Endometrial microvascular endothelial cells (primary cell): Measurements from ENCODE around the gene GNRH2. TPM values are rescaled to one million over a fixed set of nuclear protein-coding genes. Genes with fewer than 3 reads are reported as not detected.

Source experiments
- in situ Hi-C: cut with HindIII; loops from 2 replicates; pipeline ENCODE4 v1.10.0; 2017; ENCODE audit warnings: low sequenced_read_pairs, low pct_unique_long_range_greater_than_20kb; ENCODE audit errors: inconsistent ontology term
- total RNA-seq: library from RNA; depleted of rRNA; stranded (reverse); fragments of >200 nt; gene quantifications from one replicate; pipeline ENCODE4 v1.2.3, GENCODE V29; 2015; ENCODE audit errors: inconsistent ontology term

The GNRH2 gene
- total RNA-seq, 1 donor from 2014 or later: not detected

DNA sequence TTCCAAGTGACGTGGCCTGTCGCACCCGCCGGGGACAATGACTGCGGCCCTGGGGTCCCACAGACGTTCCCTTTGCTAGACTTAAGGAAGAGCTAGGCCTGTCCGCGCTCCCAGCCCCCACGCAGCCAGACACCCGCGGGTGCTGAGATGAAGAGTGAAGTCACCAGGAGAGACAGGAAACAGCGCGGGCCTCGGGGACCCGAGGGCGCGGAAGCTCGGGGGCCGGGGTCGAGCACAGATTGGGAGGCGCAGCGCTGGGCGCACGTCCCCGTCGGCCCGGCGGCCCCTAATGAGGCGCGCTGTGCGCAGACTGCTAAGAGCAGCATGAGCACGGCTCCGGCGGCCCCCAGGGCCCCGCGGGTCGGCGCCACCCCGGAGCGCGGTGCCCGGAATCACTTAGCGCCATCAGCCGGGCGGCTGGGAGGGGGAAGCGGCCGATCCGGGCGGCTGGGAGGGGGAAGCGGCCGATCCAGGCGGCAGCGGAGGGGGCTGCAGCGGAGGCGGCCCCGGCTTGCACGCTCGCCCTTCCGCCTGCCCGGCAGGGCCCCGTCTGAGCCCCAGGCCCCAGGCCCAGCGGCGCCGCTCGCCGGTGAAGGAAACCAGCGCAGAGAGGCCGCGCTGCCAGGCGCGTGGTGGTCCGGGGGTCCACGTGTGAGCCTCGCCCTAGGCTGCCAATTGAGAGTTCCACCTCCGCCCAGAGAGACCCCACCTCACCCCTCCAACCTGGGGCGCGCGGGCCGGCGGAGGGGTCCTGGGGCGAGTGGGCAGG is 49.4 kb downstream of the GNRH2 start:
- in situ Hi-C loops: no loop called here

DNA sequence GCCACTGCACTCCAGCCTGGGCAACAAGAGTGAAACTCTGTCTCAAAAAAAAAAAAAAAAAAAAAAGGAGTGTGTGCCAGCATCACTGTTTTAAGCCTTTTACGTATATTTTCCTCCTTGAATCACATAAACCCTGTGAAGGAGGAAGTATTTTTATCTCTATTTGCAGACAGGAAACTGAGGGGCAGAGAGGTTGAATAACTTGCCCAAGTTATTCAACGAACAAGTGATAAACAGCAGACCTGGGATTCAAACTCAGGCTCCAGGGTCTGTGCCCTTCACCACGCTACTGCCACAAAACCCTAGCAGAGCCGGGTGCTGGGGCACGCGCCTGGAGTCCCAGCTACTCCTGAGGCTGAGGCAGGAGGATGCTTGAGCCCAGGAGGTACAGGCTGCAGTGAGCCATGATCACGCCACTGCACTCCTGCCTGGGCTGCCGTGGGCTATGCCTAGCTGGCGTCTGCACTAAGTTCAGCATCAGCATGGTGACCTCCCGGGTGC is 50.5 kb downstream of the GNRH2 start:
- in situ Hi-C loops: no loop called here

DNA sequence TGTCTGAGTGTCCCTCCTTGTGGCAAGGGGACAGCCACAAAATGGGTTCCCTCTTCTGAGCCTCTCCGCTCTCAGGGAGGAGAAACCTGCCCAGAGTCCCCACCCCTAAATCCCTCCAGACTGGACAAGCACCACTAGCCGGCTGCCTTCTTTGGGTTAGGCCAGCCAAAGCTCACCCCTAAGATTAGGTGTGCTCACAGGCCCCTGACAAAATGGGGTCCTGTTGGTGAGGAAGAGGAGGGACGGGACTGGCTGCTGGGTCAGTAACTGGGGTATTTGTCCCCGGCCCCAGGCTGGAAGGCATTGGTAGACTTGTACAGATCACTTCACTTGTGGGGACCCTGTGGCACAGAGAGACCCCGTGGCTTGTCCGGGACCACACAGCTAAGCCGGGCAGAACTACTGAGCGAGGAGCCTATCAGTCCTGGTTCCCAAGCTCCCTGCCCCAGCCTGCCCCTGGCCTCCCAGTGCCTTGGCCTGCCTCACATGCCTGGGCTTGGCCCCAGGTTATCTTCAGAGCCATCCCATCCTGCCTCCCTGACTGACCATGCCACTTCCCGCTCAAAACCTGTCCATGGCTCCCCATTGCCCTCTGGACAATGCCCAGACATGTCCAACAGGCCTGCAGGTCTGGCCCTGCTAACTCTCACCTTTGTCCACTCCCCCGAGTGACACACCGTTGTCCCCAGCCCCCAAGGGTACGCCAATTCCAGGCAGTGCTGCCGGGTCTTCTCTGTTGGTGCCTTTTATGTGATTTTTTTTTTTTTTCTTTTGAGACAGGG is 51.6 kb downstream of the GNRH2 start:
- in situ Hi-C loops: no loop called here

Other genes with a start within 250 kb of the GNRH2 start
- 0.93 TPM for gene CPXM1, start 243.0 kb upstream of the GNRH2 start, total RNA-seq
- not detected for gene C20orf141, start 228.6 kb upstream of the GNRH2 start, total RNA-seq
- gene TMEM239, start 227.3 kb upstream of the GNRH2 start, total RNA-seq: not detected
- 13.0 TPM for gene PCED1A, start 203.0 kb upstream of the GNRH2 start, total RNA-seq
- 46.1 TPM for gene VPS16, start 202.9 kb upstream of the GNRH2 start, total RNA-seq
- gene PTPRA, start 170.1 kb upstream of the GNRH2 start, total RNA-seq: 53.5 TPM
- 46.9 TPM for gene MRPS26, start 2.4 kb downstream of the GNRH2 start, total RNA-seq
- gene OXT, start 28.0 kb downstream of the GNRH2 start, total RNA-seq: not detected
- gene AVP, start 41.1 kb downstream of the GNRH2 start, total RNA-seq: not detected
- 23.8 TPM for gene FASTKD5, start 116.2 kb downstream of the GNRH2 start, total RNA-seq
- gene UBOX5, start 116.2 kb downstream of the GNRH2 start, total RNA-seq: 1.4 TPM
- gene LZTS3, start 129.9 kb downstream of the GNRH2 start, total RNA-seq: 1.8 TPM
- 56.7 TPM for gene DDRGK1, start 161.1 kb downstream of the GNRH2 start, total RNA-seq
- 90.0 TPM for gene ITPA, start 165.9 kb downstream of the GNRH2 start, total RNA-seq
- gene SLC4A11, start 195.6 kb downstream of the GNRH2 start, total RNA-seq: 1.3 TPM